Natural killer cell (primary cell): ENCODE data around the gene LAD1. TPM values are rescaled to one million over a fixed set of nuclear protein-coding genes. Genes with fewer than 3 reads are reported as not detected.

Experiments used
- ATAC-seq, 3 donors: fragments of 150-1000 bp in 2 of 3; fragments of 200-7000 bp in 1 of 3; cut with Tn5 transposase; 1 replicate in 1 of 3; 2 replicates in 2 of 3; pipeline ENCODE4 v1.10.0; 2021; ENCODE audit warnings: mild to moderate bottlenecking in 2 of 3, moderate library complexity in 2 of 3
- DNase-seq, 2 donors: peaks; one replicate each; pipeline versions ENCODE4 v3.0.0 to v3.0.0-alpha.2; 2013 to 2021; ENCODE audit warnings: mixed read lengths in 1 of 2
- H3K27ac ChIP-seq: one replicate; pipeline ENCODE4 v1.5.1; 2013; ENCODE audit warnings: mild to moderate bottlenecking, low read length
- H3K27me3 ChIP-seq: one replicate; pipeline ENCODE4 v1.6.1; 2013; ENCODE audit warnings: low read length; ENCODE audit not compliant: control insufficient read depth, insufficient read depth
- H3K36me3 ChIP-seq: one replicate; pipeline ENCODE4 v1.6.1; 2013; ENCODE audit warnings: low read length; ENCODE audit not compliant: control insufficient read depth, insufficient read depth
- H3K4me1 ChIP-seq: one replicate; pipeline ENCODE4 v1.6.1; 2013; ENCODE audit warnings: low read length; ENCODE audit not compliant: control insufficient read depth, insufficient read depth
- H3K4me3 ChIP-seq: one replicate; pipeline ENCODE4 v1.5.1; 2013; ENCODE audit warnings: low read length
- H3K9me3 ChIP-seq: one replicate; pipeline ENCODE4 v1.6.1; 2013; ENCODE audit warnings: low read length; ENCODE audit not compliant: control insufficient read depth, insufficient read depth
- H3K27ac Mint-ChIP-seq, 2 donors: one replicate each; pipeline ENCODE4 v1.8.0; 2022; ENCODE audit warnings: mild to moderate bottlenecking in 2 of 2, mixed read lengths in 2 of 2, moderate library complexity in 1 of 2
- H3K27me3 Mint-ChIP-seq, 2 donors: one replicate each; pipeline ENCODE4 v1.8.0; 2022; ENCODE audit warnings: low read depth in 2 of 2, mixed read lengths in 2 of 2
- H3K36me3 Mint-ChIP-seq: one replicate; pipeline ENCODE4 v1.8.0; 2022; ENCODE audit warnings: mixed read lengths
- H3K4me1 Mint-ChIP-seq, 2 donors: one replicate each; pipeline ENCODE4 v1.8.0; 2022; ENCODE audit warnings: mixed read lengths in 2 of 2
- H3K4me3 Mint-ChIP-seq: one replicate; pipeline ENCODE4 v1.8.0; 2022; ENCODE audit warnings: mild to moderate bottlenecking, moderate library complexity, mixed read lengths
- H3K9me3 Mint-ChIP-seq, 2 donors: one replicate each; pipeline ENCODE4 v1.8.0; 2022; ENCODE audit warnings: mixed read lengths in 2 of 2
- CTCF ChIP-seq: fragments of 200-600 bp; IDR thresholded peaks from one replicate; pipeline ENCODE4 v1.8.0; 2022; ENCODE audit warnings: antibody characterized with exemption
- WGBS: methylation state at CpG from one replicate; pipeline ENCODE4 v1.1.7; 2013; ENCODE audit warnings: missing lambda C conversion rate; ENCODE audit not compliant: insufficient coverage; 5-methylcytosine and 5-hydroxymethylcytosine counted together
- intact Hi-C: fragments of 100-400 bp; cut with micrococcal nuclease; formaldehyde crosslinking; loops from one replicate; pipeline ENCODE4 v1.14.2; 2022
- total RNA-seq, 4 donors: library from RNA; stranded (reverse); fragments of 120-200 nt in 1 of 4; gene quantifications; one replicate each; pipeline versions ENCODE4 v1.2.3 to v1.2.4, GENCODE V29; 2013 to 2022

LAD1 gene
- total RNA-seq, 3 donors from 2014 or later (not counting 1 experiment from before 2014, with no cell fraction given) = 0.68 TPM; not detected in 2

- H3K36me3 ChIP-seq = no peaks in the 10 kb centered on the region
- intact Hi-C loops = no loop called here
- Mint-ChIP-seq H3K9me3 (no peaks in the 10 kb centered on the region), H3K4me1 (peaks cover 10% of the 10 kb centered on the region in 2 donors), H3K27me3 (peaks cover 9 to 13% of the 10 kb centered on the region in 2 donors), H3K36me3 (no peaks in the 10 kb centered on the region), H3K4me3 (no peak overlapping the region), H3K27ac (no peak overlapping the region)
- no peaks in the 10 kb centered on the region for H3K27me3 ChIP-seq
- H3K9me3 ChIP-seq = no peaks in the 10 kb centered on the region
- ATAC-seq (no peak), DNase-seq (no peak)
- 94% methylated on average over 3 of the region's 3 CpGs for WGBS
- no peak overlapping the region for H3K4me3 ChIP-seq
- peaks cover 3% of the 10 kb centered on the region for H3K4me1 ChIP-seq
- no peak for TF ChIP-seq CTCF
- H3K27ac ChIP-seq = no peak overlapping the region
These were observed 35.1 kb upstream of the LAD1 start for GRCh38 chr1:201434266-201434665.

DNA sequence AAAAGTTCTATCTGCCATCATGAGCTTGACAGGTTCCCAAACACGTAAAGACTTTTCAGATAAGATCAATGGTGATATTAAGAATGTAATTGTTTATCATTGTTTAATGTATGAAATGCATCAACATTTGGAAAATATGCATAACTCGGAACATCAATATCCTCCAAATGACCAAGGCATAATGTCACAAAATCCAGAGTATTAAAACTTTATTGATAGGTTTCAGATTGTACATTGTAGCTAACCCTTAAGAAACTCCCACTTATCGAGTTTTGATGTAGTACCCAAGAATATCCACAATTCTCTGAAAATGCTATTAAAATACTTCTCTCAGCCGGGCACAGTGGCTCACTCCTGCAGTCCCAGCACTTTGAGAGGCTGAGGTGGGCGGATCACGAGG, 34.5 kb upstream of the LAD1 start:
- H3K4me3 Mint-ChIP-seq = no peak overlapping the region
- intact Hi-C loops = no loop called here
- H3K27me3 ChIP-seq = no peaks in the 10 kb centered on the region
- H3K9me3 Mint-ChIP-seq = no peaks in the 10 kb centered on the region
- peaks cover 13 to 15% of the 10 kb centered on the region in 2 donors for H3K27me3 Mint-ChIP-seq
- H3K4me1 ChIP-seq = peaks cover 3% of the 10 kb centered on the region
- H3K9me3 ChIP-seq = no peaks in the 10 kb centered on the region
- ATAC-seq (no peak), DNase-seq (no peak)
- peaks cover 10% of the 10 kb centered on the region in 2 donors for H3K4me1 Mint-ChIP-seq
- no peak for TF ChIP-seq CTCF
- H3K27ac Mint-ChIP-seq = no peak overlapping the region
- H3K36me3 Mint-ChIP-seq = no peaks in the 10 kb centered on the region
- no peak overlapping the region for H3K4me3 ChIP-seq
- WGBS = 90% methylated on average over 5 of the region's 6 CpGs
- no peak overlapping the region for H3K27ac ChIP-seq
- no peaks in the 10 kb centered on the region for H3K36me3 ChIP-seq

DNA sequence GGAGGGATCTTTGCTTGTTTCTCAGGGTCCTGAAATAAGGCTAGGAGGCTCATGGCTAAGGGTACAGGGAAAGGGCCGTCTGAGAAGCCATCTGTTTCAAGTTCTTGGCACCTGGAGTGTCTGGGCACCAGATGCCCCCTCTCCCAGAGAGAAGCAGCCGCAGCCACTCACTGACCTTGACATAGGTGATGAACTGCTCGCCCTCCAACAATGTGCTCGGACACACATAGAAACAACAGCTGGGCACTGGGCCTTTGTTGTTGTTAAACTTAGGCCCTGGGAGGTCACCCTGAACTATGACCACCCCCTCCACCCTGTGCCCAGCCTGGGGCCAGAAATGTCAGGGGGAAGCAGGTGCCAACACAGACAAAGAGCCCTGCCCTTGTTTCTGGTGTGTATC, 31.7 kb upstream of the LAD1 start:
- H3K9me3 ChIP-seq = no peaks in the 10 kb centered on the region

More for the DNA sequence above, 31.7 kb upstream of the LAD1 start:
- Mint-ChIP-seq H3K36me3 (no peaks in the 10 kb centered on the region), H3K4me1 (peaks cover 7 to 25% of the 10 kb centered on the region in 2 donors), H3K4me3 (no peak overlapping the region), H3K27ac (no peak overlapping the region), H3K9me3 (no peaks in the 10 kb centered on the region), H3K27me3 (peaks cover 13 to 15% of the 10 kb centered on the region in 2 donors)
- no peak overlapping the region for H3K4me3 ChIP-seq
- H3K36me3 ChIP-seq = no peaks in the 10 kb centered on the region
- intact Hi-C loops = no loop called here
- no peak for DNase-seq
- no peak for ATAC-seq
- H3K27ac ChIP-seq = no peak overlapping the region
- peaks cover 19% of the 10 kb centered on the region for H3K4me1 ChIP-seq
- 81% methylated on average over 4 of the region's 4 CpGs for WGBS
- TF ChIP-seq CTCF = no peak
- H3K27me3 ChIP-seq = no peaks in the 10 kb centered on the region
